HCT116 (cell line): ENCODE data around the gene FHIT. TPM values are rescaled to one million over a fixed set of nuclear protein-coding genes. Genes with fewer than 3 reads are reported as not detected.

Experiments used
- ATAC-seq: fragments of 200-7000 bp; cut with Tn5 transposase; 2 replicates; pipeline ENCODE4 v1.9.1; 2020; ENCODE audit warnings: mild to moderate bottlenecking, moderate library complexity
- BruUV-seq: library from RNA; stranded (reverse); fragments of 400-500 nt; replicated peaks from 2 replicates; lab custom pipeline; 2021; lab: Mats Ljungman, UMichigan
- CTCF ChIA-PET: fragments of 300-600 bp; sonication (Branson Sonifier 250); formaldehyde crosslinking; loops from one replicate; lab custom pipeline; 2021; ENCODE audit warnings: antibody characterized with exemption; lab: Charles Lee
- POLR2A ChIA-PET: fragments of 300-600, 350-600 bp; sonication (Branson Sonifier 250); formaldehyde crosslinking; loops from one replicate; lab custom pipeline; 2021; ENCODE audit warnings: antibody characterized with exemption; lab: Charles Lee
- RAD21 ChIA-PET, 2 experiments: fragments of 300-600 bp; sonication (Branson Sonifier 250); formaldehyde crosslinking; loops; one replicate each; lab custom pipeline; 2023; ENCODE audit warnings: low total read pairs in 2 of 2; ENCODE audit not compliant: uncharacterized antibody in 2 of 2, unreplicated experiment in 2 of 2, low non-redundant PET in 1 of 2; lab: Charles Lee
- DNase-seq: peaks from one replicate; pipeline ENCODE4 v3.0.0-alpha.2; 2010; ENCODE audit warnings: low read depth, low spot score
- H2AFZ ChIP-seq: fragments of 200-600 bp; shearing (Covaris generic), sonication (generic); 2 replicates; pipeline ENCODE4 v1.6.1; 2017; ENCODE audit warnings: low read depth, mixed run types, mixed read lengths, antibody characterized with exemption, low read length; ENCODE audit not compliant: poor library complexity, severe bottlenecking
- H3K27ac ChIP-seq: 2 replicates; pipeline ENCODE4 v1.5.1; 2012; ENCODE audit warnings: low read depth, low read length
- H3K27me3 ChIP-seq: fragments of 200-600 bp; sonication (generic); 2 replicates; pipeline ENCODE4 v1.6.1; 2016; ENCODE audit warnings: mixed run types, low read length, mixed read lengths; ENCODE audit not compliant: insufficient read depth
- H3K36me3 ChIP-seq, 2 experiments: fragments of 200-500 bp in 1 of 2; fragments of 200-600 bp in 1 of 2; sonication (Bioruptor generic) in 1 of 2; sonication (generic) in 1 of 2; 2 replicates each; pipeline versions ENCODE4 v1.5.1 to v1.6.1; 2014 to 2016; ENCODE audit warnings: low read length in 2 of 2, inconsistent platforms in 1 of 2, mixed read lengths in 1 of 2, mixed run types in 1 of 2; ENCODE audit not compliant: insufficient read depth in 2 of 2, control insufficient read depth in 1 of 2
- H3K4me1 ChIP-seq, 2 experiments: fragments of 200-600 bp in 1 of 2; sonication (generic) in 1 of 2; 2 replicates each; pipeline versions ENCODE4 v1.5.1 to v1.6.1; 2012 to 2017; ENCODE audit warnings: low read length in 2 of 2, inconsistent platforms in 1 of 2, mild to moderate bottlenecking in 1 of 2, mixed read lengths in 1 of 2, mixed run types in 1 of 2, moderate library complexity in 1 of 2; ENCODE audit not compliant: insufficient read depth in 2 of 2, control insufficient read depth in 1 of 2
- H3K4me2 ChIP-seq: fragments of 200-600 bp; sonication (generic); 2 replicates; pipeline ENCODE4 v1.6.1; 2017; ENCODE audit warnings: mixed run types, low read length, mixed read lengths
- H3K4me3 ChIP-seq, 2 experiments: fragments of 200-600 bp in 1 of 2; sonication (generic) in 1 of 2; replicated peaks in 1 of 2; 2 replicates each; pipeline ENCODE4 v1.5.1; 2011 to 2016; ENCODE audit warnings: low read length in 2 of 2, control low read depth in 1 of 2, low read depth in 1 of 2, mild to moderate bottlenecking in 1 of 2, mixed read lengths in 1 of 2, mixed run types in 1 of 2
- H3K79me2 ChIP-seq: fragments of 200-600 bp; sonication (generic); 2 replicates; pipeline ENCODE4 v1.6.1; 2017; ENCODE audit warnings: mild to moderate bottlenecking, mixed run types, low read length, moderate library complexity, mixed read lengths; ENCODE audit not compliant: insufficient read depth
- H3K9ac ChIP-seq: fragments of 200-600 bp; sonication (generic); 2 replicates; pipeline ENCODE4 v1.6.1; 2016; ENCODE audit warnings: low read length, mixed read lengths
- H3K9me2 ChIP-seq: fragments of 200-600 bp; sonication (generic), shearing (Covaris generic); 2 replicates; pipeline ENCODE4 v1.6.1; 2017; ENCODE audit warnings: mixed run types, mild to moderate bottlenecking, moderate library complexity; ENCODE audit not compliant: insufficient read depth
- H3K9me3 ChIP-seq, 2 experiments: fragments of 200-500 bp in 1 of 2; fragments of 200-600 bp in 1 of 2; sonication (Bioruptor generic) in 1 of 2; sonication (generic) in 1 of 2; 2 replicates each; pipeline ENCODE4 v1.6.1; 2014 to 2017; ENCODE audit warnings: low read length in 2 of 2, mixed read lengths in 2 of 2, inconsistent platforms in 1 of 2, low read depth in 1 of 2, mild to moderate bottlenecking in 1 of 2, mixed run types in 1 of 2, moderate library complexity in 1 of 2; ENCODE audit not compliant: control insufficient read depth in 1 of 2, insufficient read depth in 1 of 2
- H4K20me1 ChIP-seq: fragments of 200-600 bp; sonication (generic), shearing (Covaris generic); 2 replicates; pipeline ENCODE4 v1.6.1; 2017; ENCODE audit warnings: mixed run types, mild to moderate bottlenecking, moderate library complexity; ENCODE audit not compliant: insufficient read depth
- ATF3 ChIP-seq: IDR thresholded peaks from 2 replicates; pipeline ENCODE4 v1.6.1; 2012
- CBX3 ChIP-seq: IDR thresholded peaks from 2 replicates; pipeline ENCODE4 v1.6.1; 2012; ENCODE audit warnings: low read depth
- CEBPB ChIP-seq: IDR thresholded peaks from 2 replicates; pipeline ENCODE4 v1.6.1; 2012; ENCODE audit warnings: low read depth
- FOSL1 ChIP-seq: IDR thresholded peaks from 2 replicates; pipeline ENCODE4 v1.6.1; 2012; ENCODE audit warnings: low read depth
- POLR2A ChIP-seq: IDR thresholded peaks from 2 replicates; pipeline ENCODE4 v1.7.0; 2011; ENCODE audit warnings: borderline replicate concordance; ENCODE audit not compliant: insufficient read depth, insufficient read length; ENCODE audit errors: extremely low read depth
- POLR2AphosphoS5 ChIP-seq: IDR thresholded peaks from 2 replicates; pipeline ENCODE4 v1.6.1; 2011; ENCODE audit warnings: mild to moderate bottlenecking, low read depth, low read length, moderate library complexity
- RAD21 ChIP-seq: IDR thresholded peaks from 2 replicates; pipeline ENCODE4 v1.6.1; 2012; ENCODE audit warnings: low read depth, mild to moderate bottlenecking
- SP1 ChIP-seq: IDR thresholded peaks from 2 replicates; pipeline ENCODE4 v1.6.1; 2012; ENCODE audit warnings: low read depth
- TCF7L2 ChIP-seq: IDR thresholded peaks from 2 replicates; pipeline ENCODE4 v1.7.0; 2011; ENCODE audit warnings: borderline replicate concordance, inconsistent platforms; ENCODE audit not compliant: insufficient read depth, insufficient read length; ENCODE audit errors: extremely low read depth
- YY1 ChIP-seq: IDR thresholded peaks from 2 replicates; pipeline ENCODE4 v1.6.1; 2011; ENCODE audit warnings: low read length, low read depth, moderate library complexity, mild to moderate bottlenecking; ENCODE audit not compliant: insufficient replicate concordance; ENCODE audit errors: extremely low read depth
- ZNF274 ChIP-seq: fragments of 200-500 bp; sonication (Bioruptor generic); IDR thresholded peaks from 2 replicates; pipeline ENCODE4 v1.6.1; 2014; ENCODE audit warnings: mild to moderate bottlenecking, low read depth, low read length, inconsistent platforms
- intact Hi-C: fragments of 100-400 bp; cut with micrococcal nuclease; formaldehyde crosslinking; loops from 2 replicates; pipeline ENCODE4 v1.10.0; 2022
- total RNA-seq: library from RNA; stranded (reverse); gene quantifications from one replicate; pipeline ENCODE4 v1.2.1, GENCODE V29; 2021; ENCODE audit not compliant: unreplicated experiment

Gene FHIT
- total RNA-seq, 1 experiment from 2014 or later, result 20.1 TPM

DNA sequence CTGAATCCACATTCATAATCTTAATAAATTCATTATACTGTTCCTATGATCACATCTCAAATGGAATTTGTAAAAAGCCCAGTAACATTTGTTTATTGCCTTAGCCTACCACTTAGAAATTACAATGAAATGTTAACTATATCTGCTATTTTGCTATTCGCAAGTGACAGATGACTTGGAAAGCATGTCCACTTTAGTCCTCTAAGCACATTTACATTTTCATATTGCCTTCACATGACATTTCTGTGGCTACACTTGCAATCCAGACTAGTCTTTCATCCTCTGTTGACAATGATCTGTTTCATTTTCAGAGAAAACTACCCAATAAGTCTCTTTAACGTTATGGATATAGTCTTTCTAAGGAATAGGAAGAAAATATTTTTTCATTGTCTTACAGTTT lies 741.8 kb downstream of the FHIT start:
- H4K20me1 ChIP-seq, result no peaks in the 10 kb centered on the region
- RAD21 ChIA-PET, result no interaction called here
- ATAC-seq (no peak), DNase-seq (no peak)
- CTCF ChIA-PET, result no interaction called here
- POLR2A ChIA-PET, result no interaction called here
- TF ChIP-seq ZNF274, result no peak
- no peak for TF ChIP-seq CBX3
- TF ChIP-seq FOSL1, result no peak
- TF ChIP-seq ATF3, result no peak
- TF ChIP-seq RAD21, result no peak
- no peak for TF ChIP-seq CEBPB
- no peak for TF ChIP-seq TCF7L2
- no peak for TF ChIP-seq SP1
- no peak overlapping the region for H3K4me2 ChIP-seq
- no peak overlapping the region for H3K27ac ChIP-seq
- no peaks in the 10 kb centered on the region for H3K9me2 ChIP-seq
- H3K36me3 ChIP-seq, result no peaks in the 10 kb centered on the region
- no peaks in the 10 kb centered on the region for H3K9me3 ChIP-seq
- no peaks in the 10 kb centered on the region for H3K27me3 ChIP-seq
- no peak overlapping the region for H2AFZ ChIP-seq
- H3K79me2 ChIP-seq, result no peaks in the 10 kb centered on the region
- H3K4me3 ChIP-seq, result no peak overlapping the region
- no TSS peak for BruUV-seq
- intact Hi-C loops, result no loop called here
- no peak overlapping the region for H3K9ac ChIP-seq
- no peaks in the 10 kb centered on the region for H3K4me1 ChIP-seq

DNA sequence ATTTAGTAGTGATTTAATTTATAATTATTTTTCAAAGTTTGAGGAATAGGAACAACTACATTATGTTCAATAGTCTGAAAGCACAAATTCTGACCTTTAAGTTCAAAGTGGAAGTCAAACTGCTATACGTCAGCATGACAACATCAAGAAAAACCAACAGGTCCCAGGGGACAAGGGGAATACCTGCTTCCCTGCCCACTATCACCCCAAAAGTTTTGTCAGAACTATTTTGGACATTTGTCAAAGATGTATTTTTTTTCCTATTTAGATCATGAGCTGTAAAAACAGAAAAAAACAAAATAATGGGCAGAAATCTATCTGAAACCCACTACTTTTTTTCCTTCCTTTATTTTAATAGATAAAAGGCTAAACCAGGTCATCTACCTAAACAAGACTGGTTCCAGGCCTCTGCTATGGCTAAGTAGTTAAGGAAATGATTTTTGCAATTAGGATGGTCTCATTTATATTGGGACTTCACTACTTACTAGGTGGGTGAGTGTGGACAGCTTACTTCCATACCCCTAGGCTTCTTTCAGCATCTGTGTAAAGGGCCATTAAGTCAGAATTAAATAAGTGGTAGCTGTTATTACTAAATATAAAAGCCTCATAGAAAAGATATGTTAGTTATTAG lies 746.3 kb downstream of the FHIT start:
- Histone ChIP-seq H3K27ac (no peak overlapping the region), H3K4me3 (no peak overlapping the region), H3K4me2 (no peak overlapping the region), H3K79me2 (no peaks in the 10 kb centered on the region), H3K9ac (no peak overlapping the region), H3K4me1 (no peaks in the 10 kb centered on the region), H3K27me3 (no peaks in the 10 kb centered on the region), H3K36me3 (no peaks in the 10 kb centered on the region), H2AFZ (no peak overlapping the region), H3K9me2 (no peaks in the 10 kb centered on the region), H4K20me1 (no peaks in the 10 kb centered on the region)
- ChIA-PET CTCF (no interaction called here), RAD21 (no interaction called here), POLR2A (no interaction called here)
- ATAC-seq, result no peak
- intact Hi-C loops, result no loop called here
- no peak for DNase-seq
- no TSS peak for BruUV-seq
- TF ChIP-seq YY1, result no peak
- no peak for TF ChIP-seq ZNF274
- no peak for TF ChIP-seq POLR2A
- no peak for TF ChIP-seq POLR2AphosphoS5
- TF ChIP-seq, all 23 proteins: peak for 0
- no peaks in the 10 kb centered on the region for H3K9me3 ChIP-seq
